Vagina (tissue), 2 donors: Measurements from ENCODE around the gene ELMOD1.

Source experiments
- CTCF ChIP-seq, 3 experiments: fragments of 450-650 bp in 2 of 3; fragments of 200-600 bp in 1 of 3; sonication (generic) in 1 of 3; IDR thresholded peaks; one replicate each; pipeline ENCODE4 v1.5.1; 2017 to 2019; ENCODE audit warnings: antibody characterized with exemption in 3 of 3, mild to moderate bottlenecking in 2 of 3, moderate library complexity in 2 of 3
- POLR2A ChIP-seq, 2 donors: fragments of 450-650 bp; IDR thresholded peaks; one replicate each; pipeline ENCODE4 v1.6.1; 2017; ENCODE audit warnings: antibody characterized with exemption in 2 of 2, mild to moderate bottlenecking in 2 of 2, moderate library complexity in 2 of 2

GRCh38 chr11:107689317-107690202 is 98.6 kb downstream of the ELMOD1 start:
- peak in 2 of 3 experiments; percentile 37 to 40 for TF ChIP-seq CTCF (IDR thresholded peaks at IDR 0.05)
- no peak for TF ChIP-seq POLR2A (IDR thresholded peaks at IDR 0.05)
